ENCODE results near the gene UVSSA. TPM values are rescaled to one million over a fixed set of nuclear protein-coding genes. Genes with fewer than 3 reads are reported as not detected.
A peak's percentile ranks its signal among the peaks of the same experiment; 100 is the strongest.
"Not testable (repeated sequence)": the region's sequence is repeated elsewhere in the genome, so short reads cannot be mapped to it uniquely, and the experiment has no call there.

Gene UVSSA
- total RNA-seq, 1 experiment from 2014 or later: 40.4 TPM

GRCh38 chr4:1334579-1334895, 12.5 kb upstream of the UVSSA start:
- Mint-ChIP-seq H3K4me1 (no peaks in the 10 kb centered on the region), H3K9me3 (no peaks in the 10 kb centered on the region), H3K36me3 (peaks cover 47% of the 10 kb centered on the region), H3K4me3 (no peak overlapping the region), H3K27ac (no peak overlapping the region), H3K27me3 (ENCODE audit: low read depth) (no peaks in the 10 kb centered on the region)
- TF ChIP-seq MLX (CRISPR knock-in tag; IDR thresholded peaks at IDR 0.05): no peak
- no peak for TF ChIP-seq E2F5 (CRISPR knock-in tag; IDR thresholded peaks at IDR 0.05)
- no peak for TF ChIP-seq ZNF219 (CRISPR knock-in tag; IDR thresholded peaks at IDR 0.05; ENCODE audit: borderline replicate concordance)
- TF ChIP-seq GRHL2 (CRISPR knock-in tag; IDR thresholded peaks at IDR 0.05; ENCODE audit: insufficient replicate concordance, severe bottlenecking): no peak
- no peak for TF ChIP-seq ZSCAN18 (CRISPR knock-in tag; IDR thresholded peaks at IDR 0.05)
- no peak for TF ChIP-seq USF2 (CRISPR knock-in tag; IDR thresholded peaks at IDR 0.05)
- ChIA-PET CTCF (no interaction called here), POLR2A (interaction anchor here (0.8 to 1.2 kb wide), 2 partner anchors 45 to 261 kb away, joined by 3 read pairs; partner anchors contain the start of gene MAEA)
- no peak for ATAC-seq
- no peak for DNase-seq (ENCODE audit: low spot score)

- DNase-seq (ENCODE audit: low spot score); H3K27ac Mint-ChIP-seq; H3K9me3 Mint-ChIP-seq; CTCF ChIA-PET; ATAC-seq; H3K4me1 Mint-ChIP-seq; H3K4me3 Mint-ChIP-seq; H3K27me3 Mint-ChIP-seq (ENCODE audit: low read depth): not testable (repeated sequence)
- H3K36me3 Mint-ChIP-seq: peaks cover 52% of the 10 kb centered on the region
- POLR2A ChIA-PET: interaction anchor here (0.8 to 1.2 kb wide), 2 partner anchors 46 to 262 kb away, joined by 3 read pairs; partner anchors contain the start of gene MAEA
- peak; percentile 35; the same call in 1 of the 2 replicates for TF ChIP-seq GABPB1 (CRISPR knock-in tag; IDR thresholded peaks at IDR 0.05)
Measured at GRCh38 chr4:1335193-1335883, 11.7 kb upstream of the UVSSA start.

- CTCF ChIA-PET: no interaction called here
- peak overlapping the region; percentile 8; the same call in 1 of the 2 replicates for H3K27ac Mint-ChIP-seq
- peaks cover 55% of the 10 kb centered on the region for H3K36me3 Mint-ChIP-seq
Measured at GRCh38 chr4:1336088-1336491, 10.9 kb upstream of the UVSSA start.

GRCh38 chr4:1337376-1337831, 9.6 kb upstream of the UVSSA start:
- Mint-ChIP-seq H3K27ac (peak overlapping the region; percentile 42), H3K27me3 (ENCODE audit: low read depth) (no peaks in the 10 kb centered on the region), H3K4me1 (no peaks in the 10 kb centered on the region), H3K4me3 (no peak overlapping the region), H3K36me3 (peaks cover 53% of the 10 kb centered on the region), H3K9me3 (no peaks in the 10 kb centered on the region)
- DNase-seq (ENCODE audit: low spot score) (no peak), ATAC-seq (no peak)
- POLR2A ChIA-PET: no interaction called here
- CTCF ChIA-PET: no interaction called here
- TF ChIP-seq EMX1 (CRISPR knock-in tag; IDR thresholded peaks at IDR 0.05): no peak
- no peak for TF ChIP-seq TEAD4 (CRISPR knock-in tag; IDR thresholded peaks at IDR 0.05)
- TF ChIP-seq MXD4 (CRISPR knock-in tag; IDR thresholded peaks at IDR 0.05; ENCODE audit: borderline replicate concordance): no peak
- no peak for TF ChIP-seq ATF6 (CRISPR knock-in tag; IDR thresholded peaks at IDR 0.05)
- no peak for TF ChIP-seq SOX15 (CRISPR knock-in tag; IDR thresholded peaks at IDR 0.05)

More at GRCh38 chr4:1336088-1336491, 10.9 kb upstream of the UVSSA start:
- DNase-seq (ENCODE audit: low spot score) (no peak), ATAC-seq (no peak)
- H3K4me1 Mint-ChIP-seq: no peaks in the 10 kb centered on the region
- TF ChIP-seq SMAD4 (CRISPR knock-in tag; IDR thresholded peaks at IDR 0.05): no peak
- H3K9me3 Mint-ChIP-seq: no peaks in the 10 kb centered on the region
- POLR2A ChIA-PET: no interaction called here
- H3K27me3 Mint-ChIP-seq (ENCODE audit: low read depth): no peaks in the 10 kb centered on the region
- no peak overlapping the region for H3K4me3 Mint-ChIP-seq
